HTERT RPE-1 (cell line): ENCODE measurements around the gene HNRNPUL1.
"Not testable (repeated sequence)": the region's sequence is repeated elsewhere in the genome, so short reads cannot be mapped to it uniquely, and the experiment has no call there.

Source experiments
- in situ Hi-C: fragments of 300-500 bp; cut with MboI; formaldehyde crosslinking; loops from 4 replicates; pipeline ENCODE4 v1.14.3; 2020; ENCODE audit warnings: low sequenced_read_pairs

HNRNPUL1 gene

DNA sequence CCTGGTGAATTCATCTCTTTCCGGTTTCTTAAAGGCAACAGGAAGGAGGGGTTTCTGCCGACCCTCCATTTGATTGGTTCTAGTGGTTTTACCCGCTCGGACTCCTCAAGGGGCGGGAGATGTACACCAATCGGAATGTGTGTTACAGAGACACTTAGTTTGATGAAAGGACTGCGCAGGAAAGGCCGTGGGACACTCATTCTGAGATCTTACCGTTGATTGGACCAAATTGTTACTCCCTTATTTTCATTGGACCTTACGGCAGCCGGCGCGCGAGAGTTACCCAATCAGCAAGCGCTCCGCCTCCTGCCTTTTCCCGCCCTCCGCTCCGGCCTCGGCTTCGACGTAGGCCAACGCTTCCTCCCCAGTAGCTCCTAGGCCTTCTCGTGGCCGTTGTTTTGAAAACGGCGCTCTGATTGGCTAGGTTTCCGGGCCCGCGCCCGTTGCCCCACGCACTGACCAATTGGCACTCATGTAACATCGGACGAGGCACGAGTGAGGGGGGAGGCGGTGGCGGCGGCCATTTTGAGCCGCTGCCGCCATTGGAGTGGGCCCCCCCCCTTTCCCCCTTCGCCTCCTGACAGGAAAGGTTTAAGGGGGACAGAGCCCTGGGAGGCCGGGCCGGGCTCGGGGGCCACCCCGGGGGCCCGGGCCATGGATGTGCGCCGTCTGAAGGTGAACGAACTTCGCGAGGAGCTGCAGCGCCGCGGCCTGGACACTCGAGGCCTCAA lies at the start of gene HNRNPUL1:
TSS of gene HNRNPUL1 (plus strand) at position 523 of the 731 bp plus-strand sequence. CDS start at position 655, 132 bp downstream.
- in situ Hi-C loops: no loop called here

DNA sequence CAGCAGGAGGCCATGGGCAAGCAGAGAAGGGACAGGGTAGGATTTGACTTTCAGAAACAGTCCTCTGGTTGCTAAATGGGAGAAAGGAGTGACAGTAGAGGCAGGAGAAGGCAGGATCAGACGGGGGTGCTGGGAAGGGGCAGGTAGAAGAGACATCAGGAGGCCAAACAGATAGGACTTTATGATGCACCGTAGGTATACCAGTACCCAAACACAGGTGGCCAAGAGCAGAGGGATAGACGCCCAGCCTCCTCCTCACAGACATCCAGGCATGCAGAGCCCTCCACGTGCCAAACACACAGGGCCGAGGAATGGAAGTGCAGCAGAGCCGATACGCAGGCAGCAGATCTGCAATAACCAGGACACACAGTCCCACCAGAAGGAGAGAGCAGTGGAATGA lies 46.4 kb upstream of the HNRNPUL1 start:
- in situ Hi-C loops: no loop called here

DNA sequence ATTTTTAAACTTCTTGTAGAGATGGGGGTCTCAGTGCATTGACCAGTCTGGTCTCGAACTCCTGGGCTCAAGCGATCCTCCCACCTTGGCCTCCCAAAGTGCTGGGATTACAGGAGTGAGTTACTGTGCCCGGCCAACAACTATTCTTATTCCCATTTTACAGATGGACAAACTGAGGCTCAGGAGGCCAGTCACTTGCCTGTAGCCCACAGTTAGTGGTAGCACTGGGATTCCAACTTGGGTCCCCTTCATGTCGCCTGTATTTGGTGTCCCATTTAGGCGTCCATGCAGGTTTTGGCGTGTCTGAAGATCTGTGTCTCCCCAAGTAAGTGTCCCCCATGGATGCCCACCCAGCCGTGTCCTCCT lies 45.9 kb upstream of the HNRNPUL1 start:
- in situ Hi-C loops: no loop called here

DNA sequence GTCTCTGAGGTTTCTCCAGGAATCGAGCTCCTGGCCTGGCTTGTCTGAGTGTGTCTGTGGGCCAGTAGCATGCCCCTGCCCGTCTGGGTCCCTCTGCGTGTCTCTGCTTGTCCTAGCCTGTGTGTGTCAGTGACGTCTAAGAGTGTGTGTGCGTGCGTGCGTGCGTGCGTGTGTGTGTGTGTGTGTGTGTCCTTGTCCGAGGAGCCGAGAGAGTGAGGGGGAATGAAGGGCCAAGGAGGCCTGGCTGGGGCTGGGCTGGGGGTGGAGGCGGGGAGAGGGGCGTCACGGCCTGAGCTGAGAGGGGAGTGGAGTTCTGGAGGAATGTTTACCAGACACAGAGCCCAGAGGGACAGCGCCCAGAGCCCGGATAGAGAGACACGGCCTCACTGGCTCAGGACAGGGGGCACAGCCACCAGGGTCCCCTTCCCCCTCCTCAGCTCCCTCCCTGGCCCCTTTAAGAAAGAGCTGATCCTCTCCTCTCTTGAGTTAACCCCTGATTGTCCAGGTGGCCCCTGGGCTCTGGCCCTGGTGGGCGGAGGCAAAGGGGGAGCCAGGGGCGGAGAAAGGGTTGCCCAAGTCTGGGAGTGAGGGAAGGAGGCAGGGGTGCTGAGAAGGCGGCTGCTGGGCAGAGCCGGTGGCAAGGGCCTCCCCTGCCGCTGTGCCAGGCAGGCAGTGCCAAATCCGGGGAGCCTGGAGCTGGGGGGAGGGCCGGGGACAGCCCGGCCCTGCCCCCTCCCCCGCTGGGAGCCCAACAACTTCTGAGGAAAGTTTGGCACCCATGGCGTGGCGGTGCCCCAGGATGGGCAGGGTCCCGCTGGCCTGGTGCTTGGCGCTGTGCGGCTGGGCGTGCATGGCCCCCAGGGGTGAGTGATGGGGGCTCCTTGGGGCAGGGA lies 45.3 kb upstream of the HNRNPUL1 start, which contains the start of gene AXL:
TSS of gene AXL (plus strand) at position 609 of the 893 bp plus-strand sequence. CDS start at position 779, 170 bp downstream.
- in situ Hi-C loops: no loop called here

DNA sequence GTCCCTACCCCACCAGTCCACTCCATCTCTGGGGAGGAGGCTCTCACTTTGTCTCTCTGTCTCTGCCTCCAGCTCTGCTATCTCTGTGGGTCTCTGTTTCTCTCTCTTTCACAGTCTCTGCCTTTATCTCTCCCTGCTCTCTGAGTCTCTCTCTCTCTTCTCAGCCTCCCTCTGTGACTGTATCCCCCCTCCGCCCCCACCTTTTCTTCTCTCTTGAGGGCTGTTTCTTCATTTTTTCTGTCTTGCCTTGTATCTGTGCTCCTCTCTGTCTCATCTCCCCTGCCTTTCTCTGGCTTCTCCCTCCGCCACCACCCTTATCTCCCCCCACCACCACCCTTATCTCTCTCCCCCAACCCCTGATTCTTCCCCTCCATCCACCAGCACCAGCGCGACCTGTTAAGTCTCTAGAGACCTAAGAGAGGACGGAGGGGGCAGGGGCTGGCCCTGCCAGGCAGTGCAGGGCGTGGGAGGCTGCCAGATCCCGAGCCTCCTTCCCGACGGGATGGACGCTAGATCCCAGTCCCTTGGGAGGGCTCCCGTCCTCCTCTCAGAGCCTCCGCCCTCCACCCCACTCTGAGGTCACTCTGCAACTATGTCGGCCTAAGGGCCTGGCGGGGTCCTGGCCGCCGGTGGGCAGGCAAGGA lies 44.1 kb upstream of the HNRNPUL1 start:
- in situ Hi-C loops: no loop called here

DNA sequence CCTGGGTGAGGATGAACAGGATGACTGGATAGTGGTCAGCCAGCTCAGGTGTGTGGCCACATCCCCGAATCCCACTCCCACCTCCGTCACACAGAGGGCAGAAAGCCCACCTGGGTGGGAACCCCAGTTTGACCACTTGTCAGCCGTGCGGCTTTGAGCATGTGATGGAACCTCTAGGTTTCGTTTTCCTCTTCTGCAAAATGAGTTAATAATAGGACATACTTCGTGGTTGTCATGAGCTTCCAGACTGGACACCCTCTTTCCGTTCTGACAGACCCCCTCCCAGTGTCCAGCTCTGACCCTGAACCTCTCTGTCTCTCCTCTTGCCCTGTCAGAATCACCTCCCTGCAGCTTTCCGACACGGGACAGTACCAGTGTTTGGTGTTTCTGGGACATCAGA lies 43.4 kb upstream of the HNRNPUL1 start:
- in situ Hi-C loops: no loop called here

DNA sequence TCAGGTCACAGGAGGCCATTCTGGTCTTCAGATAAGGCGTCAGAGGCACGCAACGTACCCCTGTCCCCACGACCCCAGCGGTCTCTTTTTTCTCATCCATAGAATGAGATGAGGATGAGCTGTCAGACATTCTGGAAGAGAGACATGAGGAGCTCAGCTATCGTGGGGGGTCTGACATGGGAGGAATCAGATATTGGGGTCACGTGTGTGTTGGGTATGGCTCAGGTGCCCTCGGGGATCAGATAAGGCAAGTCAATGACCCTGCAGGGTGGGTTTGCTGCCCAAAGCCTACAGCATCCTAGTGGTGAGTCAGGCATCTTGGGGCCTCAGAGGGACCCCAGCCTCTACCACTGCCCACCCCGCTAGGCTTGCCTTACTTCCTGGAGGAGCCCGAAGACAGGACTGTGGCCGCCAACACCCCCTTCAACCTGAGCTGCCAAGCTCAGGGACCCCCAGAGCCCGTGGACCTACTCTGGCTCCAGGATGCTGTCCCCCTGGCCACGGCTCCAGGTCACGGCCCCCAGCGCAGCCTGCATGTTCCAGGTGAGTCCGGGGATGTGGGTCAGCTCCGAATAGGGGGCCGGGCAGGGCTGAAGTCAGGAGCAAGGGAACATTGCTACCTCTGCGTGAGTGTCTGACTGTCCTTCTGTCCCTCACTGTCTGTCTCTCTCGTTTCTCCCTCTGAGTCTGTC lies 42.5 kb upstream of the HNRNPUL1 start:
- in situ Hi-C loops: no loop called here

DNA sequence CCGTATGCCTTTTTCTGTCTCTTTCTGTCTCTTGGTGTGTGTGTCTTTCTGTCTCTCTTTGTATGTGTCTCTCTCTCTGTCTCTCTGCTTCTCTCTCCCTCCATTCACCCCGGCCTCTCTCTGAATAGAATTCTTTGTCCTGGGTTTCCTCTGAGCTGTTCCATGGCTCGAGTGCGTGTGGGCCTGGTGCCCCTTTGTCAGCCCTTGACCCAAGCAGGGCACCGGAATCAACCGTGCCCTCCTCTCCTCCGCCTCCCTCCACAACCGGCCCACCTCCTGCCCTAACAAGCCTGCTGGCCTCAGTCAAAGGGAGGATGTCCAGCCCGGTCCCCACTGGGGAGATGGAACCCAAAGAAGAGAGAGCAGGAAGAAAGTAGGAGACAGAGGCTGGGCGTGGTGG lies 41.9 kb upstream of the HNRNPUL1 start:
- in situ Hi-C loops: no loop called here

DNA sequence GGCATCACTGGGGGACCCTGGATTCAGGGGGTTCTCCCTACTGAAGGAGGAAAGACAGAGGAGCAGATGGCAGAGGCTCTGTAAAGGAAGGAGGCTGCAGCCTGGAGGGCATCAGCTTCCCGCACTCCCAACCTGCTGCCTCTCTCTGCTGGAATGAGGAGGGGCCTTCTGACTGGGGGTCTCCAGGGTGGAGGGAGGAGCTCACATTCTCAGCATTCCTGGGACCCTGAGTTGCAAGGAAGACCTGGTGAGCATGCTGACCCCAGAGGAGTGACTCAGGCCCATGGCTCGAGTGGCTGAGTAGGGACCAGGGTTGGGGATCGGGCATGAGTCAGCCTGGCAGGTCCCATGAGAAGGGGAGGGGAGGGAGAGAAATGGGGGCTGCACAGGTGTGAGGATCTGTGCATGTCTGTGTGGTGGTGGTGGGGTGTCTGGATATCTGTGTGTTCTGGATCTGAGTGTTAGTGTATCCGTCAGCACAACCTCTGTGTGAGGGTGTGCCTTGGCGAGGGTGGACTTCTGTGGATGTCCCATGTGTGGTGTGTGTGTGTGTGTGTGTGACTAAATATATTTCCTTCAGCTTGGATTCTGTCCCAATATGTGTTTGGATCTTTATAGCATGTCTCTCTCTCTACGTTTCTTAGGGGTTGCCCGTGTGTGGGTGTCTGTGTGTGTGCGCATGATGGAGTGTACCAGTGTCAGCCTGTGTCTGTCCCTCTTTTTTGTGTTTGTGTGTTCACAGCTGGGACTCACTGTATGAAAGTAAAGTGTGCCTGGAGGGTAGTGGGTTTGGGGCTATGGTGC lies 40.5 kb upstream of the HNRNPUL1 start:
- in situ Hi-C loops: no loop called here

DNA sequence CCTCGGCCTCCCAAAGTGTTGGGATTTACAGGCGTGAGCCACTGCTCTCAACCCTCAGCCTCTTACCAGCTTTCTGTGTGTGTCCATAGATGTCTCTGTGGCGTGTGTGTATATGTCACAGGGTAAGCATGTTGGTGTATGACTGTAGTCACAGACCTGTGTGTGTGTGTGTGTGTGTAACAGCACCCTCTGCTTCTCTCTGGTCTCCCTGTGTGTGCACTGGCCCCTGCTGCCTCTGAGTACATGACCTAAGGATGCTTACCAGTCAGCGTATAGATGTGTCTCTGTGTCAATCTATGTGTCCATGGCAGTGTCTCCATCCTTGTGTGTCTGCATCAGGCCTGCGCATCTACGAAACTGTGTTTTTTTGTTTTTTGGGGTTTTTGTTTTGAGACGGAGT lies 39.5 kb upstream of the HNRNPUL1 start:
- in situ Hi-C loops: no loop called here

DNA sequence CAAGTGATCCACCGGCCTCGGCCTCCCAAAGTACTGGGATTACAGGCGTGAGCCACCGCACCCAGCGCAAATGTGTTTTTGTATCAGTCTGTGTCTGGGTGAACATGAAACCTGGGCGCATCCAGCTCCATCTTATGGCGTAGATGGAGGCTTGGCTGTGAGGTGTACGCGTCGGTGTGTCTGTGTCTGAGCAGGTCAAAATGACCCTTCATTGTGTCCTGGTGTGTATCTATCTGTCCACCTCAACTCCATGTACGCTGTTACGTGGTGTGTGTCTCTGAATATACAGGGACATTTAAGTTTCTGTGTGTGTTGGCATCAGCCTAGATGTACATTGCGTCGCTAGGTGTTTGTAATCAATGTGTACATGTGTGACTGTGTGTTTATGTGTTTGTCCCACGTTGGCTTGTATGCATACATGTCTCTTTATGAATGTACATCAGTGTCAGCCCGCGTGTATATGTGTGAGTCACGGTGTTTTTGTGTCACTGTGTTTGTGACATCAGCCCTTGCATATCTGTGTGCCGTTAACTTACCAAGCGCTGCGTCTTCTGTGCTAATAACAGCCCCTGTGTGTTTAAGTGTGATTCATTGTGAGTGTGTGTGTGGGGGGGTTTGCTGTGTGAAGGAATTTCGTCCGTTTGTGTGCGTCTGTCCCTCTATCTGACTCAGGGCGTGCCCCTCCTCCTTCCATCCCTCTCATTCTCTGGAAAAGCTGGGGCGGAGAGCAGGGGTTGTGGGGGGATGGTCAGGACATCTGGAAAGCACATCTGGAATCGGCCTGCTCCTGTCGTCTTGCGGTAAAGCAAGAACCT lies 38.7 kb upstream of the HNRNPUL1 start:
- in situ Hi-C loops: no loop called here

DNA sequence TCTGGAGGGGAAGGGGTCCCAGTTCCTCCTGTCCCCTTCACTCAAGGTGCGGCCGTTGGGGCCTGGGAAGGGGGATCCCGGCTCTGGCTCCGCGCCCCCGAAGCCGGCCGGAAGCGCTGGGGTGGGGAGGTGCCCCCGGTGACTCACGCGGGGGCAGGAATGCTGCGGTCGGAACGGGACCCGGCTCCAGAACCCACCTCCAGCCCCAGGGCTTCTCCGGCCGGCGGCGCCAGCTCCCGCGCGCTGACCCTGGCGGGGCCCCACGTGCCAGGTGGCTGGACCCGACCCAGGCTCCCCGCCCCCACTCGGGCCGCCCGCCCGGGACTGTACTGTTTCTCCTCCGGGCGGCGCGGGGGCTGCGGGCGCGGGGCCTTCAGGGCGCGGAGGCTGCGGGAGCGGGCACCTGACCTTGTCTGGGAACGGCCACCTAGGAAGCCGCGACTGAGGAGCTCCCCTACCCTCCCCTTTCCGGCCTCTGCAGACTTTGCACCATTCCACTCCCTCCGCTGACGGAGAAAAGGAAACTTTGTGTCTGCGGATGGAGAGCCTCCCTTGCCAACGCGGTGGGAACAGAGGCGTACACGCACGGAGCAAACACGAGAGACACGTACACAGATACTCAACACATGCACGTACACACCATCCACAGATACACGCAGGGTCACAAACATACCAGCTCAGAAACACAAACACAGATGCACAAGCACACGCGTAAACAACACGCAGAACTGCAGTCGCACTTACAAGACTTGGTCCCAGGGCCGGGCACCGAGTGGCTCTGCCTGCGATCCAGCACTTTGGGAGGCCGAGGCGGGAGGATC lies 37.9 kb upstream of the HNRNPUL1 start:
- in situ Hi-C loops: no loop called here

DNA sequence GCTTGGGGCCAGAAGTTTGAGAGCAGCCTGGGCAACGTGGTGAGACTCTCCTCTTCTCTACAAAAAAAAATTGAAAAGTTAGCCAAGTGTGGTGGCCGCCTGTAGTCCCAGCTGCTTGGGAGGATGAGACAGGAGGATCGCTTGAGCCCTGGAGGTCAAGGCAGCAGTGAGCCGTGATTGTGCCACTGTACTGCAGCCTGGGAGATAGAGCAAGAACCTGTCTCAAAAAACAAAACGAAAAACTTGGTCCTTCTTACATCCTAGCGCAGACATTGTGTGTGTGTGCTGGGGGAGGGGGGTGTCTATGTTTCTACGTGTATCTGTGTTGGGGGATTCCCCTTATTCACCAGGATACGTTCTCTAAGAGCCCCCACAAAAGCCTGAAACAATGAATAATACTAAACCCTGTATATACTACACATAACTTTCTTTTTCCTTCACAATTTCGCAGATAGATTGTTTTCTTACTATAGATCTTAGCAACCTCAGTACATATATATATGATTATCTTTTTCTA lies 37.2 kb upstream of the HNRNPUL1 start:
- in situ Hi-C loops: no loop called here

DNA sequence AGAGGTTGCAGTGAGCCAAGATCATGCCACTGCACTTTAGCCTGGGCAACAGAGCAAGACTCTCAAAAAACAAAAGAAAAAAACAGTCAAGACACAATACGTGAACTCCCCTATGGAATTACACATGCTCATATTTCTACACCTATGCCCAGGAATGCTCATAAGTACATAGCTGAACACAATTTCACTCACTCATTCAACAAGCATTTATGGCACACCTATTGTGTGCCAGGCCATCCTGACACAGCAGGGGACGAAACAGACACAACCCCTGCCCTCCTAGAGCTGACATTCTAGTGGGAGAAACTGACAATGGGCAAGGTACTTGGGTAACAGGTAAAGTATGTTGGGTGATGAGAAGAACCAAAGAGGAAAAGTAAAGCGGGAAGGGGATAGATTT lies 35.7 kb upstream of the HNRNPUL1 start:
- in situ Hi-C loops: no loop called here

DNA sequence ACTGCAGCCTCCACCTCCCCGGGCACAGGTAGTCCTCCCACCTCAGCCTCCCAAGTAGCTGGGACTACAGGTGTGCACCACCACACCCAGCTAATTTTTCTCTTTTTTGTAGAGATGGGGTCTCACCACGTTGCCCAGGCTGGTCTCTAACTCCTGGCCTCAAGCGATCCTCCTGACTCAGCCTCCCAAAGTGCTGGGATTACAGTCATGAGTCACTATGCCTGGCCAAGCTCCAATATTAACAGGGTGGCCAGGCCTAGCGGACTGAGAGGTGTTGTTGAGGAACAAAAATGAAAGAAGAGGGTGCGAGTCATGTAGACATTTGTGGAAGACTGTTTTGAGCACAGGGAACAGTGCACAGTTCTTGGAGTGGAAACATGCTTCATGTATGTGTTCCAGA lies 34.8 kb upstream of the HNRNPUL1 start:
- in situ Hi-C loops: not testable (repeated sequence)

DNA sequence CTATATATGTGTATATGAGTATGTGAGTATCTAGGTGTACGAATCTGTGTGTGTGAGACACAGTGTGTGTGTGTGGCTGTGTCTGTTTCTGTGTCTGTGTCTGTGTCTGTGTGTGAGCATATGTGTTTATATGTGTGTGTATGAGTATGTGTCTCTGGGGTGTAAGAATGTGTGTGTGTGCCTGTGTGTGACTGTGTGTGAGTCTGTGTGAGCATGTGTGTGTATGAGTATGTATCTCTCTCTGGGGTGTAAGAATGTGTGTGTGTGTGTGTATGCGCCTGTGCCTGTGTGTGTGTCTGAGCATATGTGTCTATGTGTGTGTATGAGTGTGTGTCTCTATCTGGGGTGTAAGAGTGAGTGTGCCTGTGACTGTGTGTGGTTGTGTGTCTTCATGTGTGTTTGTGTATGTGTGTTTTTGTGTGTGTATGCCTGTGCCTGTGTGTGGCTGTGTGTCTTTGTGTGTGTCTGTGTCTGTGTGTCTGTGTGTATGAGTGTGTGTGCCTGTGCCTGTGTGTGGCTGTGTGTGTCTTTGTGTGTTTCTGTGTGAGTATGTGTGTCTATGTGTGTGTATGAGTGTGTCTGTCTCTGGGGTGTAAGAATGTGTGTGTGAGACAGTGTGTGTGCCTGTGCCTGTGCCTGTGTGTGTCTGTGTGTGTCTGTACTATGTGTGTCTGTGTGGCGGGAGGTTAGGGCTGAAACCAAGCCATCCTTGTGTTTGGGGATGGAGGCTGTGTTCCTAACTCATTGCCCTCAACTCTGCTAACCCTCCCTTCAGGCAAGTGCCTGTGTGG lies 33.9 kb upstream of the HNRNPUL1 start:
- in situ Hi-C loops: no loop called here

DNA sequence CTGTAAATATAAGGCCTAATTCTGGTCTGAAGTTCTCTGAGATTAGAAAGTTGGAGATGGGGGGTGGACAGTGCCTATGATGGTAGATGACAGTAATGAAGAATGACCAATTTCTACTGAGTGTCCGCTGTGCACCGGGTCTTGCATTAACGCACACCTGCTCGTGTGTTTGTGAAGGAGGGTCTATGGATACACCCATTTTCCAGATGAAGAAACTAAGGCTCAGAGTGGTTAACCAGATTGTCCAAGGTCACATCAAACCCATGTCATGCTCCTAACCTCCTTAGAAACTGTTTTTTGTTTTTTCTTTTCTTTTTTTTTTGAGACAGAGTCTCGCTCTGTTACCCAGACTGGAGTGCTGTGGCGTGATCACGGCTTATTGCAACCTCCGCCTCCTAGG lies 31.5 kb upstream of the HNRNPUL1 start:
- in situ Hi-C loops: no loop called here
